Gastroesophageal sphincter (tissue), 4 donors: ENCODE results near the gene DOCK2. TPM values are rescaled to one million over a fixed set of nuclear protein-coding genes. Genes with fewer than 3 reads are reported as not detected.

Source experiments
- ATAC-seq: fragments of 150-250 bp; one replicate; pipeline ENCODE4 v1.9.1; 2016; ENCODE audit warnings: mild to moderate bottlenecking, moderate library complexity
- H3K27ac ChIP-seq, 4 donors: fragments of 200-600 bp; sonication (generic) in 3 of 4; 1 replicate in 3 of 4; 2 replicates in 1 of 4; pipeline ENCODE4 v1.5.1; 2016 to 2019
- H3K27me3 ChIP-seq: fragments of 200-600 bp; sonication (generic); one replicate; pipeline ENCODE4 v1.5.1; 2019
- H3K36me3 ChIP-seq, 2 donors: fragments of 200-600 bp; sonication (generic); one replicate each; pipeline ENCODE4 v1.5.1; 2019; ENCODE audit warnings: control low read depth in 1 of 2
- H3K4me1 ChIP-seq, 3 donors: fragments of 200-600 bp; sonication (generic); 1 replicate in 2 of 3; 2 replicates in 1 of 3; pipeline ENCODE4 v1.5.1; 2016 to 2019; ENCODE audit warnings: control low read depth in 2 of 3
- H3K4me3 ChIP-seq, 2 donors: fragments of 200-600 bp; sonication (generic); one replicate each; pipeline ENCODE4 v1.5.1; 2019; ENCODE audit warnings: mild to moderate bottlenecking in 1 of 2, moderate library complexity in 1 of 2
- H3K9me3 ChIP-seq, 3 donors: fragments of 200-600 bp; sonication (generic); one replicate each; pipeline ENCODE4 v1.5.1; 2017 to 2019; ENCODE audit warnings: control low read depth in 2 of 3
- EP300 ChIP-seq: sonication (generic); formaldehyde crosslinking; IDR thresholded peaks from one replicate; pipeline ENCODE4 v1.6.1; 2017; ENCODE audit warnings: antibody characterized with exemption, mild to moderate bottlenecking
- POLR2A ChIP-seq, 2 donors: fragments of 450-650 bp; IDR thresholded peaks; one replicate each; pipeline ENCODE4 v1.6.1; 2017; ENCODE audit warnings: antibody characterized with exemption in 2 of 2, mild to moderate bottlenecking in 2 of 2, moderate library complexity in 1 of 2
- POLR2AphosphoS5 ChIP-seq: sonication (generic); formaldehyde crosslinking; IDR thresholded peaks from one replicate; pipeline ENCODE4 v1.6.1; 2017; ENCODE audit warnings: antibody characterized with exemption
- WGBS, 2 donors: methylation state at CpG; one replicate each; pipeline ENCODE4 v1.1.5; 2018; ENCODE audit warnings: low coverage in 1 of 2; 5-methylcytosine and 5-hydroxymethylcytosine counted together
- total RNA-seq, 4 donors: library from RNA; depleted of rRNA; stranded (reverse); fragments of >200 nt; gene quantifications; one replicate each; pipeline ENCODE4 v1.1.0, GENCODE V29; 2016
- TF ChIP-seq, protein P1 (sequence below), 4 experiments: fragments of 200-600 bp in 2 of 4; fragments of 450-650 bp in 2 of 4; sonication (generic) in 1 of 4; IDR thresholded peaks; one replicate each; pipeline ENCODE4 v1.5.1; 2017 to 2019; ENCODE audit warnings: antibody characterized with exemption in 4 of 4, mild to moderate bottlenecking in 2 of 4, moderate library complexity in 2 of 4

Gene DOCK2
- total RNA-seq, 4 donors from 2014 or later = 9.3 to 20.6 (median 11.8) TPM

DNA sequence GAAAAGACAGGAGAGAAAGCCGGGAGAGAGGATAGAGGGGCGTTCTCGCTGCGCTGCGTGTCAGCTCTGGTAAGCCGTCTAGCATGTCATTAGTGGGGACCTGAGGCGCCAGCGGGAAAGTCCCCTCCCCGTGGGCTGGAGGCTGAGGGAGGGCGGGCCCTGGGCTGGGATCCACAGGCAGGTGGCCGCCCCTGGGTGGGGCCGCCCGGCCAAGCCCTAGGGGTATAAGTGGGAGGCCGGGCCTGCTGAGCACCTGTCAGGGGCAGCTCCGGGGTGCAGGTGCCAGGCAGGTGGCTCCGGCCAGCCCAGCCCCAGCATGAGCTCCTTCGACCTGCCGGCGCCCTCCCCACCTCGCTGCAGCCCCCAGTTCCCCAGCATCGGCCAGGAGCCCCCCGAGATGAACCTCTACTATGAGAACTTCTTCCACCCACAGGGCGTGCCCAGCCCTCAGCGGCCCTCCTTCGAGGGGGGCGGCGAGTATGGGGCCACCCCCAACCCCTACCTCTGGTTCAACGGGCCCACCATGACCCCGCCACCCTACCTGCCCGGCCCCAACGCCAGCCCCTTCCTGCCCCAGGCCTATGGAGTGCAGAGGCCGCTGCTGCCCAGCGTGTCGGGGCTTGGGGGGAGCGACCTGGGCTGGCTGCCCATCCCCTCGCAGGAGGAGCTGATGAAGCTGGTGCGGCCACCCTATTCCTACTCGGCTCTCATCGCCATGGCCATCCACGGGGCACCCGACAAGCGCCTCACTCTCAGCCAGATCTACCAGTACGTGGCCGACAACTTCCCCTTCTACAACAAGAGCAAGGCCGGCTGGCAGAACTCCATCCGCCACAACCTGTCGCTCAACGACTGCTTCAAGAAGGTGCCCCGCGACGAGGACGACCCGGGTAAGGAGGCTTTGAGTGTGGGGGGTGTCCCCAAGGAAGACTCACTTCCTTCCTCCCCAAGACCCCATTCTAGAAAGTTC lies 468.9 kb downstream of the DOCK2 start, which contains the start of gene FOXI1:
Gene FOXI1, plus strand, starts transcription at position 256 of the 970 bp plus-strand sequence. Its CDS starts 61 bp downstream, at position 317.
- Histone ChIP-seq H3K27me3 (peaks cover 7% of the 10 kb centered on the region), H3K4me3 (no peak within 1 kb of the TSS), H3K9me3 (no peaks in the 10 kb centered on the region), H3K4me1 (no peaks in the 10 kb centered on the region), H3K36me3 (no peaks in the 10 kb centered on the region), H3K27ac (no peak within 1 kb of the TSS)
- no peak for ATAC-seq
- TF ChIP-seq POLR2AphosphoS5 (no peak), EP300 (no peak), POLR2A (IDR thresholded peaks at IDR 0.05) (no peak)
- TF ChIP-seq, protein P1, sequence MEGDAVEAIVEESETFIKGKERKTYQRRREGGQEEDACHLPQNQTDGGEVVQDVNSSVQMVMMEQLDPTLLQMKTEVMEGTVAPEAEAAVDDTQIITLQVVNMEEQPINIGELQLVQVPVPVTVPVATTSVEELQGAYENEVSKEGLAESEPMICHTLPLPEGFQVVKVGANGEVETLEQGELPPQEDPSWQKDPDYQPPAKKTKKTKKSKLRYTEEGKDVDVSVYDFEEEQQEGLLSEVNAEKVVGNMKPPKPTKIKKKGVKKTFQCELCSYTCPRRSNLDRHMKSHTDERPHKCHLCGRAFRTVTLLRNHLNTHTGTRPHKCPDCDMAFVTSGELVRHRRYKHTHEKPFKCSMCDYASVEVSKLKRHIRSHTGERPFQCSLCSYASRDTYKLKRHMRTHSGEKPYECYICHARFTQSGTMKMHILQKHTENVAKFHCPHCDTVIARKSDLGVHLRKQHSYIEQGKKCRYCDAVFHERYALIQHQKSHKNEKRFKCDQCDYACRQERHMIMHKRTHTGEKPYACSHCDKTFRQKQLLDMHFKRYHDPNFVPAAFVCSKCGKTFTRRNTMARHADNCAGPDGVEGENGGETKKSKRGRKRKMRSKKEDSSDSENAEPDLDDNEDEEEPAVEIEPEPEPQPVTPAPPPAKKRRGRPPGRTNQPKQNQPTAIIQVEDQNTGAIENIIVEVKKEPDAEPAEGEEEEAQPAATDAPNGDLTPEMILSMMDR (IDR thresholded peaks at IDR 0.05) = no peak
- WGBS, 2 donors = 81 to 93% methylated on average over 6 to 7 of the region's 53 CpGs

DNA sequence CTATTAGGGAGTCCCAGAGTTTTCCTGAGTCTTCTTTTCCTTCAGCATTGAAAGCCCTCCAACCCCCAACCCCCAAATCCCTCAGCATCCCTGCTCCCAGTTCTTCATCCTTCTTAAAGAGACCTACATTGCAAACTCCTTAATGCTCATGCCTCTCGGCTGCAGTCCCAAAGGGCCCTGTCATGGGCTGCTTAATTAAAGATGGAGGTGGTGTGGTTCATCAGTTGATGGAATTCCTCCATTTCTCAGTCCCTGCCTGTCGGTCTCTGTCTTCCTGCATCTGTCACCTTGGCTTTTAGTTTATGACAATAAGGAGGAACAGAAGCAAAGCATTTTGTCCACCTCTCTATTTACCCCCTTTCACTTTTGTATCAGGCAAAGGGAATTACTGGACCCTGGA lies 470.6 kb downstream of the DOCK2 start:
- Histone ChIP-seq H3K36me3 (no peaks in the 10 kb centered on the region), H3K4me3 (no peak overlapping the region), H3K9me3 (no peaks in the 10 kb centered on the region), H3K27me3 (peaks cover 7% of the 10 kb centered on the region), H3K4me1 (no peaks in the 10 kb centered on the region), H3K27ac (no peak overlapping the region)
- no peak for TF ChIP-seq POLR2AphosphoS5
- no peak for TF ChIP-seq EP300
- no peak for TF ChIP-seq POLR2A (IDR thresholded peaks at IDR 0.05)
- TF ChIP-seq, protein P1 (IDR thresholded peaks at IDR 0.05) = no peak
- no peak for ATAC-seq
- WGBS, 2 donors = 62% methylated on average over 2 of the region's 2 CpGs; no CpG with 5 or more reads in 1 of the 2 donors

DNA sequence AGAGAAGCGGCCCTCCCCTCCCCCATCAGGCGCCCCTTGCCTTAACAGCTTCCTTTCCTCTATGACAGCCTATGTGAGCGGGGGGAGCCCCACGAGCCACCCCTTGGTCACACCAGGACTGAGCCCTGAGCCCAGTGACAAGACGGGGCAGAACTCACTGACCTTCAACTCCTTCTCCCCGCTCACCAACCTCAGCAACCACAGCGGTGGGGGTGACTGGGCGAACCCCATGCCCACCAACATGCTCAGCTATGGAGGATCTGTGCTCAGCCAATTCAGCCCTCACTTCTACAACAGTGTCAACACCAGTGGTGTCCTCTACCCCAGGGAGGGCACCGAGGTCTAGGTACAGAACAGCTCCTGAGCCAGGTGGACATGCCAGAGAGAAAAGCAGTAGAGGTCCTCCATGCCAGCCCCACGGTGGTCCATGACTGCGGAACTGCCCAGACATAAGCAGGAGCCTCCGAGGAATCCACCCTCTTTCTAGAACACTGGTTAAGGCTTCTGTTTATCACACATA lies 471.3 kb downstream of the DOCK2 start:
- 74% methylated on average over 6 of the region's 12 CpGs; no CpG with 5 or more reads in 1 of the 2 donors for WGBS, 2 donors
- no peak for ATAC-seq
- TF ChIP-seq, protein P1 (IDR thresholded peaks at IDR 0.05) = no peak
- TF ChIP-seq POLR2AphosphoS5 (no peak), EP300 (no peak), POLR2A (IDR thresholded peaks at IDR 0.05) (no peak)
- Histone ChIP-seq H3K27me3 (peaks cover 7% of the 10 kb centered on the region), H3K4me3 (no peak overlapping the region), H3K27ac (no peak overlapping the region), H3K9me3 (no peaks in the 10 kb centered on the region), H3K4me1 (no peaks in the 10 kb centered on the region), H3K36me3 (no peaks in the 10 kb centered on the region)

DNA sequence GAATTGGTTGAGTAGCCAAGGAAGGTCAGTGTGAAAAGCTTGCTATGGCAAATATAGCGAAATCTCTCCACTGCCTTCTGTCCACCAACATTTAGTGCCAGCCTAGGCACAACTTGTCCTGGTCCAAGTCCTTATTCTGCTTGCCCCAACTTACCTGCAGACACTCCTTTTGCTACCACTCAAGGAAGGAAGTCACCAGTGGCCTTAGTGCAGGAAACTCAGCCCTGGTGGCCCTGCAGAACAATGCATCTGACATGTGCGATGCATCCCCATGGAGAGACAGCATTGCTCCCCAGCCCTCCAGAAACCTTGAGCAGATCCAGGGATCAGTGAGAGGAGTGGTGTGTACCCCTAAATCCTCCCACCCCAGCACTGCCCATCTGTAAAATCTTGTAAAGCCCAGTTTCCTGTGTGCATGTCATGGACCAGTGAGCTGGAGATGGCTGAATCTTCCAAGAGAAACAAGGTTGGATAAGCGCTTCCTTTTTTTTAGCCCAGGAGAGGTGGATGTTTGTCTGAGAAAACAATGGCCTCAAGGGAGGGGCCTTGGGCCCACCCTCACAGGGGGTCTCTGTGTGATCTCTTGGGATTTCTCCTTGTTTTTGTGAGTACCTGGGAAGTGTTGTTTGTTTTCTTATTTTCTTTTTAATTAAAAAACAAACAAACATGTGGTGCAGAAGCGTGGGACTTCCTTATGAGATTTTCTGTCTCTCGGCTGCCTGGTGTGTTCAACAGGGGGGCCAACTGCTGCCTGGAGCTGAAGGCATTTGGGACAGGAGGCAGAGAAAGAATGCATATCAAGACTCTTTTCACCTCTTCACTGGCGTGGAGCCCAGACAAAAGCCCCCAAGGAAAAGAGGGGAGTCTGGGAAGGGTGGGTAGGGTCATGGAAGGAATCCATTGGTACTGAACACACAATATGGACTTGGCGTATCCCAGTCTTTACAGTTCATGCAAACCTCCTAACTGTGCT lies 472.3 kb downstream of the DOCK2 start:
- no peak overlapping the region for H3K27ac ChIP-seq
- no peak overlapping the region for H3K4me3 ChIP-seq
- H3K36me3 ChIP-seq = no peaks in the 10 kb centered on the region
- H3K27me3 ChIP-seq = peaks cover 7% of the 10 kb centered on the region
- H3K4me1 ChIP-seq = no peaks in the 10 kb centered on the region
- WGBS, 2 donors = 87 to 91% methylated on average over 5 to 6 of the region's 7 CpGs
- TF ChIP-seq EP300 = no peak
- TF ChIP-seq POLR2A (IDR thresholded peaks at IDR 0.05) = no peak
- no peak for TF ChIP-seq POLR2AphosphoS5
- TF ChIP-seq, protein P1 (IDR thresholded peaks at IDR 0.05) = no peak
- no peak for ATAC-seq
- no peaks in the 10 kb centered on the region for H3K9me3 ChIP-seq
